ENCODE measurements around the gene SLC2A9. TPM values are rescaled to one million over a fixed set of nuclear protein-coding genes. Genes with fewer than 3 reads are reported as not detected.

SLC2A9 gene
- polyA plus RNA-seq, 2 of the 4 experiments (the other 2 are of a cell fraction), result 0.62 to 0.70 TPM

- no peak for TF ChIP-seq CTCF (IDR thresholded peaks at IDR 0.05)
- TF ChIP-seq EHF (CRISPR knock-in tag; IDR thresholded peaks at IDR 0.05), result no peak
- no peak for TF ChIP-seq KDM1A (IDR thresholded peaks at IDR 0.05; ENCODE audit: low read depth)
Measured at GRCh38 chr4:9976781-9977180, 44.5 kb downstream of the SLC2A9 start (continued).

- POLR2A ChIA-PET, result no interaction called here
- 9% methylated on average over 1 of the region's 1 CpG for WGBS (ENCODE audit: missing lambda C conversion rate)
- no peaks in the 10 kb centered on the region for H3K9me3 ChIP-seq
- no peak overlapping the region for H3K4me2 ChIP-seq
- TF ChIP-seq HOXB13 (CRISPR knock-in tag; IDR thresholded peaks at IDR 0.05; ENCODE audit: low read depth) (no peak), MAZ (IDR thresholded peaks at IDR 0.05; ENCODE audit: borderline replicate concordance, low read depth, low read length) (no peak), RCOR1 (IDR thresholded peaks at IDR 0.05; ENCODE audit: low read depth, low read length) (no peak), USF2 (IDR thresholded peaks at IDR 0.05) (no peak), TP53 (CRISPR knock-in tag; IDR thresholded peaks at IDR 0.05) (no peak), FOSB (CRISPR knock-in tag; IDR thresholded peaks at IDR 0.05) (no peak), PHF8 (IDR thresholded peaks at IDR 0.05; ENCODE audit: borderline replicate concordance, low read depth) (no peak)
- DNase-seq (ENCODE audit: low read depth in 1 of 2, low spot score in 1 of 2), result no peak
- ATAC-seq, result no peak
- CTCF ChIA-PET, result interaction anchor here (1.2 kb wide), 1 partner anchor 34 kb away, joined by 3 read pairs; no protein-coding TSS in a partner anchor
- no peak for FAIRE-seq
- no peaks in the 10 kb centered on the region for H3K4me1 ChIP-seq
- no peak overlapping the region for H3K27ac ChIP-seq
- no peak overlapping the region for H3K4me3 ChIP-seq
Measured at GRCh38 chr4:9976293-9976692, 45.0 kb downstream of the SLC2A9 start.

- no peak for FAIRE-seq
- no peak for ATAC-seq
- H3K4me1 ChIP-seq, result no peaks in the 10 kb centered on the region
- no peak overlapping the region for H3K27ac ChIP-seq
- ChIA-PET POLR2A (no interaction called here), CTCF (no interaction called here)
- H3K9me3 ChIP-seq, result no peaks in the 10 kb centered on the region
- no peak overlapping the region for H3K4me2 ChIP-seq
- H3K4me3 ChIP-seq, result no peak overlapping the region
- WGBS (ENCODE audit: missing lambda C conversion rate), result 31% methylated on average over 3 of the region's 3 CpGs
- DNase-seq (ENCODE audit: low read depth in 1 of 2, low spot score in 1 of 2), result no peak
- TF ChIP-seq TFCP2L1 (CRISPR knock-in tag; IDR thresholded peaks at IDR 0.05), result no peak
- no peak for TF ChIP-seq ZSCAN20 (CRISPR knock-in tag; IDR thresholded peaks at IDR 0.05)
- no peak for TF ChIP-seq HOXB13 (CRISPR knock-in tag; IDR thresholded peaks at IDR 0.05; ENCODE audit: low read depth)
- no peak for TF ChIP-seq NPAS2 (CRISPR knock-in tag; IDR thresholded peaks at IDR 0.05; ENCODE audit: borderline replicate concordance)
- TF ChIP-seq FOSL2 (IDR thresholded peaks at IDR 0.05), result no peak
- TF ChIP-seq FOSL2 (CRISPR knock-in tag; IDR thresholded peaks at IDR 0.05), result no peak
- TF ChIP-seq HOXB5 (CRISPR knock-in tag; IDR thresholded peaks at IDR 0.05), result no peak
- no peak for TF ChIP-seq CBX2 (IDR thresholded peaks at IDR 0.05; ENCODE audit: borderline replicate concordance, low read depth)
- TF ChIP-seq CHD4 (IDR thresholded peaks at IDR 0.05; ENCODE audit: borderline replicate concordance), result no peak
- no peak for TF ChIP-seq SMC3 (IDR thresholded peaks at IDR 0.05)
- TF ChIP-seq CBX8 (IDR thresholded peaks at IDR 0.05), result no peak
- TF ChIP-seq HEYL (CRISPR knock-in tag; IDR thresholded peaks at IDR 0.05), result no peak
- no peak for TF ChIP-seq MAZ (IDR thresholded peaks at IDR 0.05; ENCODE audit: borderline replicate concordance, low read depth, low read length)
- no peak for TF ChIP-seq CTCF (IDR thresholded peaks at IDR 0.05)
- no peak for TF ChIP-seq POLR2AphosphoS2 (conservative IDR thresholded peaks at IDR 0.05; ENCODE audit: low read length)
Measured at GRCh38 chr4:9971711-9972110, 49.6 kb downstream of the SLC2A9 start.

Data from A549 (cell line).